Chondrocyte (in vitro differentiated cells): ENCODE results near the gene NOX3. TPM values are rescaled to one million over a fixed set of nuclear protein-coding genes. Genes with fewer than 3 reads are reported as not detected.

ENCODE experiments used
- DNase-seq: peaks from one replicate; pipeline ENCODE4 v3.0.0; 2021; ENCODE audit warnings: mixed read lengths, low spot score
- H3K27ac Mint-ChIP-seq: one replicate; pipeline ENCODE4 v1.8.0; 2021; ENCODE audit warnings: mild to moderate bottlenecking, moderate library complexity, mixed read lengths; ENCODE audit not compliant: unreplicated experiment
- H3K27me3 Mint-ChIP-seq: 2 replicates; pipeline ENCODE4 v1.8.0; 2021; ENCODE audit warnings: low read depth, mixed read lengths
- H3K36me3 Mint-ChIP-seq: 2 replicates; pipeline ENCODE4 v1.8.0; 2021; ENCODE audit warnings: low read depth, mixed read lengths
- H3K4me1 Mint-ChIP-seq: 2 replicates; pipeline ENCODE4 v1.8.0; 2021; ENCODE audit warnings: low read depth, mild to moderate bottlenecking, mixed read lengths
- H3K4me3 Mint-ChIP-seq: one replicate; pipeline ENCODE4 v1.8.0; 2021; ENCODE audit warnings: mild to moderate bottlenecking, moderate library complexity, mixed read lengths; ENCODE audit not compliant: unreplicated experiment
- H3K9me3 Mint-ChIP-seq: 2 replicates; pipeline ENCODE4 v1.8.0; 2021; ENCODE audit warnings: low read depth, mixed read lengths
- CTCF ChIP-seq: fragments of 200-600 bp; sonication (generic); IDR thresholded peaks from 2 replicates; pipeline ENCODE4 v1.5.0; 2021; ENCODE audit warnings: antibody characterized with exemption, mild to moderate bottlenecking, moderate library complexity
- total RNA-seq: library from RNA; stranded (reverse); gene quantifications from 3 replicates; pipeline ENCODE4 v1.2.1, GENCODE V29; 2021

NOX3 gene
- total RNA-seq, 1 donor from 2014 or later: not detected

- Mint-ChIP-seq H3K27me3 (no peaks in the 10 kb centered on the region), H3K4me3 (no peak overlapping the region), H3K9me3 (no peaks in the 10 kb centered on the region), H3K36me3 (no peaks in the 10 kb centered on the region), H3K4me1 (peaks cover under 1% of the 10 kb centered on the region), H3K27ac (no peak overlapping the region)
- no peak for TF ChIP-seq CTCF
- no peak for DNase-seq
Measured at GRCh38 chr6:155395339-155395738, 60.3 kb downstream of the NOX3 start.

GRCh38 chr6:155389130-155389529, 66.5 kb downstream of the NOX3 start:
- Mint-ChIP-seq H3K27me3 (no peaks in the 10 kb centered on the region), H3K27ac (no peak overlapping the region), H3K4me3 (no peak overlapping the region), H3K36me3 (no peaks in the 10 kb centered on the region), H3K4me1 (no peaks in the 10 kb centered on the region), H3K9me3 (peaks cover 18% of the 10 kb centered on the region)
- DNase-seq: no peak
- TF ChIP-seq CTCF: no peak

- H3K9me3 Mint-ChIP-seq: peaks cover 18% of the 10 kb centered on the region
- H3K4me3 Mint-ChIP-seq: no peak overlapping the region
- no peak for TF ChIP-seq CTCF
- no peaks in the 10 kb centered on the region for H3K27me3 Mint-ChIP-seq
- no peak overlapping the region for H3K27ac Mint-ChIP-seq
- H3K4me1 Mint-ChIP-seq: no peaks in the 10 kb centered on the region
- no peak for DNase-seq
- H3K36me3 Mint-ChIP-seq: no peaks in the 10 kb centered on the region
Measured at GRCh38 chr6:155388591-155388990, 67.0 kb downstream of the NOX3 start.

- Mint-ChIP-seq H3K4me3 (no peak overlapping the region), H3K36me3 (no peaks in the 10 kb centered on the region), H3K4me1 (no peaks in the 10 kb centered on the region), H3K27ac (no peak overlapping the region), H3K9me3 (peaks cover 18% of the 10 kb centered on the region), H3K27me3 (no peaks in the 10 kb centered on the region)
- no peak for TF ChIP-seq CTCF
- no peak for DNase-seq
Measured at GRCh38 chr6:155387481-155387880, 68.2 kb downstream of the NOX3 start.

GRCh38 chr6:155384321-155384952, 71.2 kb downstream of the NOX3 start:
- H3K27ac Mint-ChIP-seq: no peak overlapping the region
- H3K4me1 Mint-ChIP-seq: peaks cover 5% of the 10 kb centered on the region
- TF ChIP-seq CTCF: no peak
- no peak for DNase-seq
- peaks cover 17% of the 10 kb centered on the region for H3K9me3 Mint-ChIP-seq
- H3K4me3 Mint-ChIP-seq: no peak overlapping the region
- no peaks in the 10 kb centered on the region for H3K36me3 Mint-ChIP-seq
- H3K27me3 Mint-ChIP-seq: no peaks in the 10 kb centered on the region
